ENCODE measurements around the gene CCSER2. TPM values are rescaled to one million over a fixed set of nuclear protein-coding genes. Genes with fewer than 3 reads are reported as not detected.

CCSER2 gene
- total RNA-seq, 1 experiment from 2014 or later: 28.9 TPM

GRCh38 chr10:84510121-84510520 is 181.7 kb downstream of the CCSER2 start:
- H2AFZ ChIP-seq (ENCODE audit: low read depth, low read length, poor library complexity, severe bottlenecking): no peak overlapping the region
- H3K79me2 ChIP-seq (ENCODE audit: insufficient read depth, low read length): no peaks in the 10 kb centered on the region
- ChIA-PET RAD21 (ENCODE audit: low non-redundant PET in 1 of 2, low total read pairs in 2 of 2, uncharacterized antibody in 2 of 2, unreplicated experiment in 2 of 2) (no interaction called here), POLR2A (no interaction called here), CTCF (interaction anchor here (1.5 kb wide), 1 partner anchor 38 kb away, joined by 5 read pairs; no protein-coding TSS in a partner anchor)
- no peaks in the 10 kb centered on the region for H3K9me2 ChIP-seq (ENCODE audit: insufficient read depth)
- no TSS peak for BruUV-seq (replicated peaks)
- TF ChIP-seq ZNF274 (IDR thresholded peaks at IDR 0.05; ENCODE audit: low read depth, low read length) (no peak), FOSL1 (IDR thresholded peaks at IDR 0.05; ENCODE audit: low read depth) (no peak), EGR1 (IDR thresholded peaks at IDR 0.05; ENCODE audit: low read depth) (no peak), SP1 (IDR thresholded peaks at IDR 0.05; ENCODE audit: low read depth) (no peak), ELF1 (IDR thresholded peaks at IDR 0.05; ENCODE audit: borderline replicate concordance, low read depth) (no peak), CTCF (IDR thresholded peaks at IDR 0.05 in 2 of 3, conservative IDR thresholded peaks at IDR 0.05 in 1 of 3; ENCODE audit: borderline replicate concordance in 1 of 3, insufficient read depth in 1 of 3, low read depth in 2 of 3, low read length in 2 of 3) (no peak), EZH2 (IDR thresholded peaks at IDR 0.05) (no peak), REST (IDR thresholded peaks at IDR 0.05; ENCODE audit: low read depth) (no peak), MAX (IDR thresholded peaks at IDR 0.05) (no peak), POLR2A (IDR thresholded peaks at IDR 0.05; ENCODE audit: borderline replicate concordance, extremely low read depth, insufficient read depth, insufficient read length) (no peak), JUND (IDR thresholded peaks at IDR 0.05) (no peak)
- no peaks in the 10 kb centered on the region for H4K20me1 ChIP-seq (ENCODE audit: insufficient read depth)
- H3K27me3 ChIP-seq (ENCODE audit: insufficient read depth, low read length): no peaks in the 10 kb centered on the region
- H3K4me1 ChIP-seq (ENCODE audit: control insufficient read depth in 1 of 2, insufficient read depth in 2 of 2, low read length in 2 of 2): no peaks in the 10 kb centered on the region
- no peaks in the 10 kb centered on the region; a peak in 1 of 4 replicates for H3K36me3 ChIP-seq (ENCODE audit: control insufficient read depth in 1 of 2, insufficient read depth in 2 of 2, low read length in 2 of 2)
- H3K9me3 ChIP-seq (ENCODE audit: control insufficient read depth in 1 of 2, insufficient read depth in 1 of 2, low read depth in 1 of 2, low read length in 2 of 2): no peaks in the 10 kb centered on the region
- H3K4me3 ChIP-seq (replicated peaks in 1 of 2; ENCODE audit: low read depth in 1 of 2, low read length in 2 of 2): no peak overlapping the region
- no peak overlapping the region for H3K27ac ChIP-seq (ENCODE audit: low read depth, low read length)
- ATAC-seq (no peak), DNase-seq (ENCODE audit: low read depth, low spot score) (no peak)
- no peak overlapping the region for H3K9ac ChIP-seq (ENCODE audit: low read length)
- H3K4me2 ChIP-seq (ENCODE audit: low read length): no peak overlapping the region
- intact Hi-C loops (cut with micrococcal nuclease): no loop called here
